Lower leg skin (tissue), 4 donors: ENCODE results near the gene ATP5ME. TPM values are rescaled to one million over a fixed set of nuclear protein-coding genes. Genes with fewer than 3 reads are reported as not detected.
"Not testable (repeated sequence)": the region's sequence is repeated elsewhere in the genome, so short reads cannot be mapped to it uniquely, and the experiment has no call there.

ENCODE experiments used
- DNase-seq, 2 donors: peaks; one replicate each; pipeline ENCODE4 v3.0.0-alpha.2; 2019; ENCODE audit warnings: low spot score in 2 of 2
- H3K4me3 ChIP-seq: fragments of 200-600 bp; sonication (generic); 2 replicates; pipeline ENCODE4 v1.5.1; 2017; ENCODE audit warnings: mild to moderate bottlenecking, low read depth; ENCODE audit not compliant: poor library complexity, severe bottlenecking
- CTCF ChIP-seq, 3 donors: fragments of 450-650 bp; IDR thresholded peaks; one replicate each; pipeline ENCODE4 v1.5.1; 2016; ENCODE audit warnings: antibody characterized with exemption in 3 of 3, mild to moderate bottlenecking in 3 of 3, moderate library complexity in 2 of 3
- POLR2A ChIP-seq, 2 donors: fragments of 450-650 bp; IDR thresholded peaks; one replicate each; pipeline ENCODE4 v1.6.1; 2016 to 2017; ENCODE audit warnings: antibody characterized with exemption in 2 of 2, mild to moderate bottlenecking in 1 of 2, moderate library complexity in 1 of 2
- WGBS, 2 donors: methylation state at CpG; one replicate each; pipeline ENCODE4 v1.1.5; 2018; 5-methylcytosine and 5-hydroxymethylcytosine counted together
- intact Hi-C: fragments of 100-400 bp; cut with DNase I; formaldehyde crosslinking; loops from one replicate; pipeline ENCODE4 v1.15.0; 2023; ENCODE audit warnings: low total_unique reads
- total RNA-seq, 4 donors: library from RNA; depleted of rRNA; stranded (reverse); fragments of >200 nt; gene quantifications; one replicate each; pipeline ENCODE4 v1.1.0, GENCODE V29; 2016

The ATP5ME gene
- total RNA-seq, 4 donors from 2014 or later = 38.2 to 172 (median 140) TPM

GRCh38 chr4:703336-704197 is 29.5 kb upstream of the ATP5ME start:
- intact Hi-C loops = no loop called here
- no peak for TF ChIP-seq CTCF (IDR thresholded peaks at IDR 0.05)
- WGBS, 2 donors = 65 to 74% methylated on average over 8 to 10 of the region's 10 CpGs
- H3K4me3 ChIP-seq = no peak overlapping the region
- no peak for DNase-seq

DNA sequence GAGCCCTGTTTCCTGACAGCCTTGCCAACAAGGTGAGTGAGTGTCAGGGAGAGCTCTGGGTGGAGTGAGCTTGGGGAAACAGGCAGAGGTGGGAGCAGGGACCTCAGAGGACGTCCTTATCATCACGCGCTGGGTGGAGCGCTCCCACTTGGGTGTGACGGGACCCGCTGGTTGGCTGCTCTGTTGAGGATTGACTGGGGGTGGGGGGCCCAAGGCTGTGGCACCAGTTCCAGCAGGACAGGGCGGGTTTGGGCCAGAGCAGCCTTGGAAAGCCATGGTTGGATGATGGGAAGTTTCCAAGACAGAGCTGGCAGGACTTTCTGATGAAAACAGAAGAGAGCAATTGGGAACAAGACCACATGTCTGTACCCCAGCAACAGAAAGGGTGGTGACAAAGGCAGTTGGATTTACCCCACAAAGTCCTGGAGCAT is 28.6 kb upstream of the ATP5ME start:
- no peak overlapping the region for H3K4me3 ChIP-seq
- DNase-seq = no peak
- TF ChIP-seq CTCF (IDR thresholded peaks at IDR 0.05) = no peak
- no peak for TF ChIP-seq POLR2A (IDR thresholded peaks at IDR 0.05)
- 32 to 59% methylated on average over 7 of the region's 7 CpGs for WGBS, 2 donors
- intact Hi-C loops = no loop called here

DNA sequence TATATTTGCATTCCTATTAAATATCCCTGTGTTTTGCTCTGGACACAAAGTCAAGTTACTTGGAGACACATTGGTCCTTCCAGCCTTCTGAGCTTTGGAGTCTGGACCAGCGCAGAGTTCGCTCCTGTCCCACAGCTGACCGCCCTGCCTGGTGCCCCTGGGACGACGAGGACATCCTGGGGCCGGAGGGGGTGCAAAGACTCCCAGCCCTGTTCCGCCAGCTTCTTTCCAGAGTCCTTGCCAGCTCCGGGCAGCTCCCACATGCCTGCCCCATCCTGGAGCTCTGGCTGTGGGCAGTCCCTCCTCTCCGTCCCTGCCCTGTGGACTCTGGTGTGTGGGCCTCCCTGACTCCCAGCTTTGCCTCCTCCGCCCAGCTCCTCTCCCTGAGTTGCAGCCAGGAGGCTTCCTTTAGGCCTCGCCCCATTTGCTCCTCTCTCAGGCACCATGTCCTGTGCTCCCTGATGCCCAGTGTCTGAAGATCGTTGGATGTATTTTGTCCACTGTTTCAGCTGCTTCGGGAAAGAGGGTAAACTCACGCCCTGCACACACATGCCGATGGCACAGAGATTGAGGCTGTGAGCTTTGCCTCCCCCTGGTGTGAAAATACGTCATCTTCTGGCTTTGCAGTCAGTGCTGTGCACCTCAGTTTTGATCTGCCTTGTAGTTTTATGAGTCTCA is 26.6 kb upstream of the ATP5ME start:
- no peak for DNase-seq
- intact Hi-C loops = no loop called here
- WGBS, 2 donors = 74 to 78% methylated on average over 16 of the region's 16 CpGs
- TF ChIP-seq POLR2A (IDR thresholded peaks at IDR 0.05) (no peak), CTCF (IDR thresholded peaks at IDR 0.05) (no peak)
- H3K4me3 ChIP-seq = no peak overlapping the region

- no peak overlapping the region for H3K4me3 ChIP-seq
- intact Hi-C loops = no loop called here
- 79 to 81% methylated on average over 27 of the region's 27 CpGs for WGBS, 2 donors
- no peak for DNase-seq
- TF ChIP-seq POLR2A (IDR thresholded peaks at IDR 0.05) = no peak
Measured at GRCh38 chr4:699816-700580, 25.9 kb upstream of the ATP5ME start.

DNA sequence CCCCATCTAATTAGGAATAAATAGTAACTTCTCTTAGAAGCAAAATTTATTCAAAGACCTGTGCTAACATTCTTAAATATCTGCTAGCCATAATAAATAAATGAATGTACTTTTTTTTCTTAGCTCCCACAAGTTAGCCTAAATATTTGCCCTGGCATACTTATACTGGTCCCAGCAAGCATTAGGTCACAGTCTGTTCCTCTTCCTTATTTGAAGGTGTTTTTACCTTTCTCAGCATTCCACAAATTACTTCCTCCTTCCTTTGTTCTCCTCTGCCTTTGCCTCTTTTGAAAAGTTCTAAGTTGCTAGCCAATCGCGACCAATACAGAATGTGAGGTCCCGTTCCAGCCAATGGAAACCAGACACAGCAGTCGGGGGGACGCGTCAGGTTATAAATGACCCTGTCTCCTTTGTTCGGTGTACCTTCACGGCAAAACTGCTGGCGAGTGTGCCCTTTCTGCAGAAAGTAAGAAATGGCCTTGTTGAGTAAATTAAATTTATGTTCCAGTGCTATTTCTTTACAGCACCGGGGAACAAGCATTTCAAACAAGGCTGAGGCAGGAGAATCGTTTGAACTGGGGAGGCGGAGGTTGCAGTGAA is 20.4 kb upstream of the ATP5ME start:
- WGBS, 2 donors = 84 to 87% methylated on average over 12 of the region's 12 CpGs
- DNase-seq, intact Hi-C loops, H3K4me3 ChIP-seq: not testable (repeated sequence)

DNA sequence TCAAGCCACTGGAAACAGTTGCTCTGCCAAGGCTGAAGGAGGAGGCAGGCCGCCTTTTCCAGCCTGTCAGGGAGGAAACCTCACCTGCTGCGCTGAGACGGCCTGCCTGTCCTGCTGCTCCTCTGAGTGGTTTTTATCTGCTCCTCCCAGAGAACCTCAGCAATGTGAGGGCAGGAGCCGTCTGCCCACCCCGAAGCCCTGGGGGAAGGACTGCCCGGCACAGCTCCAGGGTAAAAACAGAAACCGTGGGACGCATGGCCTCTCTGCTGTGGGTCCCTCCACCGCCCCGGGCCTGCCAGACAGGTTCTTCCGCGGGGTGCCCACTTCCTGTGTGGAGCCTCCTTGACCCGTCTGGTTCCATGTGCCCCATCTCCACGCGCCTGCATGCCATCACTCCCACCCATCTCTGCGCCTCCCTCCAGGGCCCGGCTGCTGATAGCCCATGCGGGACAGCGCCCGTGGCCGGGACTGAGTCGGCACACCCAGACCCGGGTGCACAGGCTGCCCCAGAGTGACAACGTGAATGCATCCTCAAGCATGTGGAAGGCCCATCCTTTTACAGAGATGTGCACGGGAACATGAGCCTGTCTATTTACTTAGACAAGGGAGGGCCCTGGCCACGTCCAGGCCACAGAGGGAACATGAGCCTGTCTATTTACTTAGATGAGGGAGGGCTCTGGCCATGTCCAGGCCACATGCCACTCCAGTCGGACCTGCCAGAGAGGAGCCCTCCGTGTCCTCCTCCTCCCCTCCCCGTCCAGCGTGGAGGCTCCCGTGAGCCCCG is 18.9 kb upstream of the ATP5ME start:
- H3K4me3 ChIP-seq = no peak overlapping the region
- 78 to 82% methylated on average over 32 of the region's 32 CpGs for WGBS, 2 donors
- DNase-seq = no peak
- intact Hi-C loops = no loop called here
- no peak for TF ChIP-seq CTCF (IDR thresholded peaks at IDR 0.05)
- TF ChIP-seq POLR2A (IDR thresholded peaks at IDR 0.05) = no peak
